Mammary epithelial cell (primary cell): ENCODE measurements around the gene NNMT.

Experiments
- EZH2 ChIP-seq: IDR thresholded peaks from 2 replicates; pipeline ENCODE4 v1.6.1; 2012; ENCODE audit warnings: low read length, inconsistent platforms, borderline replicate concordance
- TF ChIP-seq, protein P1 (sequence below), 2 donors: IDR thresholded peaks in 1 of 2; conservative IDR thresholded peaks in 1 of 2; 2 replicates each; pipeline ENCODE4 v1.5.1; 2011 to 2012; ENCODE audit warnings: inconsistent platforms in 2 of 2, low read length in 2 of 2, mild to moderate bottlenecking in 2 of 2, control low read depth in 1 of 2, low read depth in 1 of 2; ENCODE audit not compliant: insufficient read depth in 1 of 2; ENCODE audit errors: extremely low read depth in 1 of 2

DNA sequence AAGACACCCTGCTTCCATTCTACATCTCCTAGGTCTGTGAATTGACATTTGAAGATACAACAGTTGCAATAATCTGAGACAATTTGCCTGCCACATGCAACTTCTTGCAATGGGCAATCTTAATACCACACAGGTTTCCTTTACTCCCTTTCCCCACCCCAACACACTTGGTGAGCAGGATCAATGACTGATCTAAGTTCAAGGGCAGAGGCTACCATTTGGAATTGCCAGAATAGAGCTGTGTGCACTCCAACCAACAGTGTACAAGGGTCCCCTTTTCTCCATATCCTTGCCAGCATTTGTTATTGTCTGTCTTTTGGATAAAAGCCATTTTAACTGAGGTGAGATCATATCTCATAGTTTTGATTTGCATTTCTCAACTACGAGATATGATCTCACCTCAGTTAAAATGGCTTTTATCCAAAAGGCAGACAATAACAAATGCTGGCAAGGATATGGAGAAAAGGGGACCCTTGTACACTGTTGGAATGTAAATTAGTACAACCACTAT lies 2.9 kb upstream of the NNMT start:
- TF ChIP-seq, protein P1, sequence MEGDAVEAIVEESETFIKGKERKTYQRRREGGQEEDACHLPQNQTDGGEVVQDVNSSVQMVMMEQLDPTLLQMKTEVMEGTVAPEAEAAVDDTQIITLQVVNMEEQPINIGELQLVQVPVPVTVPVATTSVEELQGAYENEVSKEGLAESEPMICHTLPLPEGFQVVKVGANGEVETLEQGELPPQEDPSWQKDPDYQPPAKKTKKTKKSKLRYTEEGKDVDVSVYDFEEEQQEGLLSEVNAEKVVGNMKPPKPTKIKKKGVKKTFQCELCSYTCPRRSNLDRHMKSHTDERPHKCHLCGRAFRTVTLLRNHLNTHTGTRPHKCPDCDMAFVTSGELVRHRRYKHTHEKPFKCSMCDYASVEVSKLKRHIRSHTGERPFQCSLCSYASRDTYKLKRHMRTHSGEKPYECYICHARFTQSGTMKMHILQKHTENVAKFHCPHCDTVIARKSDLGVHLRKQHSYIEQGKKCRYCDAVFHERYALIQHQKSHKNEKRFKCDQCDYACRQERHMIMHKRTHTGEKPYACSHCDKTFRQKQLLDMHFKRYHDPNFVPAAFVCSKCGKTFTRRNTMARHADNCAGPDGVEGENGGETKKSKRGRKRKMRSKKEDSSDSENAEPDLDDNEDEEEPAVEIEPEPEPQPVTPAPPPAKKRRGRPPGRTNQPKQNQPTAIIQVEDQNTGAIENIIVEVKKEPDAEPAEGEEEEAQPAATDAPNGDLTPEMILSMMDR (conservative IDR thresholded peaks at IDR 0.05 in 1 of 2, IDR thresholded peaks at IDR 0.05 in 1 of 2; ENCODE audit: extremely low read depth in 1 of 2, insufficient read depth in 1 of 2, low read depth in 1 of 2, low read length in 2 of 2) = no peak
- no peak for TF ChIP-seq EZH2
